Ovary (tissue), 9 donors: ENCODE results near the gene ZNF501. TPM values are rescaled to one million over a fixed set of nuclear protein-coding genes. Genes with fewer than 3 reads are reported as not detected.

Experiments used
- DNase-seq, 5 donors: peaks; one replicate each; pipeline ENCODE4 v3.0.0-alpha.2; 2019 to 2020
- H3K27ac ChIP-seq, 2 donors: fragments of 200-600 bp; one replicate each; pipeline versions ENCODE4 v1.5.1 to v1.8.0; 2019 to 2022
- H3K27me3 ChIP-seq: fragments of 200-600 bp; one replicate; pipeline ENCODE4 v1.8.0; 2022
- H3K36me3 ChIP-seq: fragments of 200-600 bp; sonication (generic); one replicate; pipeline ENCODE4 v1.5.1; 2019
- H3K4me1 ChIP-seq: one replicate; pipeline ENCODE4 v1.8.1; 2013; ENCODE audit warnings: mild to moderate bottlenecking, moderate library complexity; ENCODE audit not compliant: insufficient read depth
- H3K4me3 ChIP-seq: fragments of 200-600 bp; sonication (generic); one replicate; pipeline ENCODE4 v1.5.1; 2017
- H3K9me3 ChIP-seq, 2 donors: fragments of 200-600 bp in 1 of 2; sonication (generic) in 1 of 2; one replicate each; pipeline versions ENCODE4 v1.5.1 to v1.8.1; 2013 to 2019; ENCODE audit warnings: mild to moderate bottlenecking in 1 of 2, moderate library complexity in 1 of 2
- EP300 ChIP-seq: sonication (generic); formaldehyde crosslinking; IDR thresholded peaks from one replicate; pipeline ENCODE4 v1.6.1; 2017; ENCODE audit warnings: antibody characterized with exemption
- POLR2A ChIP-seq: fragments of 450-650 bp; IDR thresholded peaks from one replicate; pipeline ENCODE4 v1.6.1; 2017; ENCODE audit warnings: antibody characterized with exemption, mild to moderate bottlenecking, moderate library complexity
- WGBS, 3 donors: extraction: QIAGEN DNeasy Blood & Tissue Kit in 1 of 3; methylation state at CpG; one replicate each; pipeline versions ENCODE4 v1.1.5 to v1.1.7; 2013 to 2017; 5-methylcytosine and 5-hydroxymethylcytosine counted together
- intact Hi-C, 4 donors: fragments of 100-400 bp; cut with DNase I; formaldehyde crosslinking; loops; one replicate each; pipeline versions ENCODE4 v1.11.0 to v1.15.1; 2022 to 2023
- polyA plus RNA-seq, 2 donors: library from polyadenylated mRNA; stranded (reverse); fragments of 200-250 nt in 1 of 2; fragments of 350-450 nt in 1 of 2; fragmentation: Illumina TruSeq in 1 of 2; extraction: RNeasy Lipid Tissue Mini Kit (QIAGEN cat#74804) in 1 of 2; gene quantifications; one replicate each; pipeline ENCODE4 v1.2.3, GENCODE V29; 2013 to 2014
- total RNA-seq, 7 donors: library from RNA; depleted of rRNA in 2 of 7; stranded (reverse); fragments of >200 nt in 2 of 7; fragmentation: NEBNext Ultra II Directional in 3 of 7; extraction: Animal tissue kit (Norgen Biotek cat#: 25700) in 3 of 7; gene quantifications; one replicate each; pipeline versions ENCODE4 v1.1.0 to v1.2.4, GENCODE V29; 2016 to 2023
- TF ChIP-seq, protein P1 (sequence below), 3 donors: fragments of 450-650 bp in 2 of 3; fragments of 200-600 bp in 1 of 3; IDR thresholded peaks; one replicate each; pipeline versions ENCODE4 v1.5.1 to v1.8.0; 2016 to 2022; ENCODE audit warnings: antibody characterized with exemption in 3 of 3, mild to moderate bottlenecking in 1 of 3
- donor health status: DM: no; HTN: no; CAD: no; lungs with moderate emphysema.
- donor health status: DM: no; HTN: no; CAD: no.
- donor health status: Bipolar disorder and iron deficiency.
- donor health status: DM: yes; HTN: yes; CAD: no.
- donor health status: DM: no; HTN: no; CAD: no.
- donor health status: DM: yes; HTN: yes; CAD: no.

ZNF501 gene
- total and polyA plus RNA-seq, 9 donors, result 2.0 to 9.0 (median 4.9) TPM

DNA sequence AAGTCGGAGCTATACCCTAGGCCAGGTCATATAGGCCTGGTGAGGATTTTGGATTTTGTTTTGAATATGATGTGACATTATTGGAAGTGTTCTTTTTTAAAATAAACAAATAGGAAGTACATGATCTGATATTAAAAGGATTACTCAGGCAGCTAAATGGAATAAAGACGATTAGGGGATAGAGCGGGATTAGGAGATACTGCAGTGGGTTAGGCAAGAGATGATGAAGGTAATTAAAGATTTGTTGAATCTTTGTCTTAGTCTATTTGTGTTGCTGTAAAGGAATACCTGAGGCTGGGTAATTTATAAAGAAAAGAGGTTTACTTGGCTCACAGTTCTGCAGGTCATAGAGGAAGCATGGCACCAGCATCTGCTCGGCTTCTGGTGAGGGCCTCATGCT is 53.5 kb downstream of the ZNF501 start:
- intact Hi-C loops, result no loop called here
- H3K27ac ChIP-seq, result no peak overlapping the region
- no peak for TF ChIP-seq EP300
- TF ChIP-seq POLR2A, result no peak
- TF ChIP-seq, protein P1, sequence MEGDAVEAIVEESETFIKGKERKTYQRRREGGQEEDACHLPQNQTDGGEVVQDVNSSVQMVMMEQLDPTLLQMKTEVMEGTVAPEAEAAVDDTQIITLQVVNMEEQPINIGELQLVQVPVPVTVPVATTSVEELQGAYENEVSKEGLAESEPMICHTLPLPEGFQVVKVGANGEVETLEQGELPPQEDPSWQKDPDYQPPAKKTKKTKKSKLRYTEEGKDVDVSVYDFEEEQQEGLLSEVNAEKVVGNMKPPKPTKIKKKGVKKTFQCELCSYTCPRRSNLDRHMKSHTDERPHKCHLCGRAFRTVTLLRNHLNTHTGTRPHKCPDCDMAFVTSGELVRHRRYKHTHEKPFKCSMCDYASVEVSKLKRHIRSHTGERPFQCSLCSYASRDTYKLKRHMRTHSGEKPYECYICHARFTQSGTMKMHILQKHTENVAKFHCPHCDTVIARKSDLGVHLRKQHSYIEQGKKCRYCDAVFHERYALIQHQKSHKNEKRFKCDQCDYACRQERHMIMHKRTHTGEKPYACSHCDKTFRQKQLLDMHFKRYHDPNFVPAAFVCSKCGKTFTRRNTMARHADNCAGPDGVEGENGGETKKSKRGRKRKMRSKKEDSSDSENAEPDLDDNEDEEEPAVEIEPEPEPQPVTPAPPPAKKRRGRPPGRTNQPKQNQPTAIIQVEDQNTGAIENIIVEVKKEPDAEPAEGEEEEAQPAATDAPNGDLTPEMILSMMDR (IDR thresholded peaks at IDR 0.05), result no peak

More for the DNA sequence above, 53.5 kb downstream of the ZNF501 start:
- no peak for DNase-seq
- Histone ChIP-seq H3K9me3 (no peaks in the 10 kb centered on the region), H3K4me1 (no peaks in the 10 kb centered on the region), H3K36me3 (no peaks in the 10 kb centered on the region), H3K27me3 (no peaks in the 10 kb centered on the region), H3K4me3 (no peak overlapping the region)
- WGBS, 3 donors, result 94 to 97% (median 97%) methylated on average over 4 of the region's 4 CpGs

Other genes starting within 250 kb of the ZNF501 start
- 10 to 100 TPM in 2 of 7 donors, 1 to 10 TPM in 5; 5.5 to 10.7 (median 7.7) TPM for gene ZKSCAN7, start 174.4 kb upstream of the ZNF501 start, total RNA-seq
- gene ZKSCAN7, start 174.4 kb upstream of the ZNF501 start, polyA plus RNA-seq, result 1 to 10 TPM; 4.9 to 7.8 TPM
- gene ZNF660, start 144.7 kb upstream of the ZNF501 start, total RNA-seq, result 10 to 100 TPM in 5 of 7 donors, 1 to 10 TPM in 2; 4.6 to 18.4 (median 12.5) TPM
- 1 to 10 TPM; 4.5 to 6.7 TPM for gene ZNF660, start 144.7 kb upstream of the ZNF501 start, polyA plus RNA-seq
- gene ZNF197, start 104.6 kb upstream of the ZNF501 start, total RNA-seq, result 10 to 100 TPM; 15.1 to 27.0 (median 20.3) TPM
- 10 to 100 TPM; 11.3 to 11.8 TPM for gene ZNF197, start 104.6 kb upstream of the ZNF501 start, polyA plus RNA-seq
- 10 to 100 TPM in 1 of 7 donors, 1 to 10 TPM in 6; 4.4 to 14.2 (median 7.2) TPM for gene ZNF35, start 80.9 kb upstream of the ZNF501 start, total RNA-seq
- gene ZNF35, start 80.9 kb upstream of the ZNF501 start, polyA plus RNA-seq, result 1 to 10 TPM; 2.7 to 5.4 TPM
- 10 to 100 TPM in 2 of 7 donors, 1 to 10 TPM in 5; 6.1 to 11.2 (median 8.3) TPM for gene ZNF502, start 17.0 kb upstream of the ZNF501 start, total RNA-seq
- 1 to 10 TPM; 4.1 to 5.5 TPM for gene ZNF502, start 17.0 kb upstream of the ZNF501 start, polyA plus RNA-seq
- gene KIAA1143, start 32.0 kb downstream of the ZNF501 start, total RNA-seq, result 10 to 100 TPM; 23.7 to 55.4 (median 37.3) TPM
- gene KIAA1143, start 32.0 kb downstream of the ZNF501 start, polyA plus RNA-seq, result 10 to 100 TPM; 22.4 to 44.6 TPM
- under 1 TPM in 6 of 7 donors, not detected in 1; 0.15 to 0.99 (median 0.37) TPM for gene KIF15, start 32.2 kb downstream of the ZNF501 start, total RNA-seq
- gene KIF15, start 32.2 kb downstream of the ZNF501 start, polyA plus RNA-seq, result under 1 TPM; 0.31 to 0.35 TPM
- gene TMEM42, start 132.3 kb downstream of the ZNF501 start, total RNA-seq, result 10 to 100 TPM; 11.2 to 24.0 (median 14.6) TPM
- 10 to 100 TPM; 11.8 to 27.5 TPM for gene TMEM42, start 132.3 kb downstream of the ZNF501 start, polyA plus RNA-seq
- not detected for gene TGM4, start 145.0 kb downstream of the ZNF501 start, total RNA-seq
- not detected for gene TGM4, start 145.0 kb downstream of the ZNF501 start, polyA plus RNA-seq
- 10 to 100 TPM; 28.6 to 63.1 (median 46.2) TPM for gene ZDHHC3, start 246.5 kb downstream of the ZNF501 start, total RNA-seq
- gene ZDHHC3, start 246.5 kb downstream of the ZNF501 start, polyA plus RNA-seq, result 10 to 100 TPM; 30.6 to 81.2 TPM
- gene EXOSC7, start 246.6 kb downstream of the ZNF501 start, total RNA-seq, result 10 to 100 TPM; 28.3 to 39.3 (median 36.8) TPM
- gene EXOSC7, start 246.6 kb downstream of the ZNF501 start, polyA plus RNA-seq, result 10 to 100 TPM; 34.5 to 35.4 TPM